ENCODE data around the gene DCTPP1. TPM values are rescaled to one million over a fixed set of nuclear protein-coding genes. Genes with fewer than 3 reads are reported as not detected.

The DCTPP1 gene
- total and polyA plus RNA-seq, 9 of the 15 experiments (the other 6 are each of a cell fraction or from before 2014, with no cell fraction given), result 45.0 to 132 (median 80.6) TPM

- TF ChIP-seq JUNB (CRISPR knock-in tag; conservative IDR thresholded peaks at IDR 0.05), result no peak
- TF ChIP-seq HDGF (IDR thresholded peaks at IDR 0.05), result no peak
- TF ChIP-seq ZNF57 (CRISPR knock-in tag; IDR thresholded peaks at IDR 0.05), result no peak
- no peak for TF ChIP-seq SRSF9 (IDR thresholded peaks at IDR 0.05; ENCODE audit: borderline replicate concordance, low read depth, low read length)
- TF ChIP-seq HNRNPLL (IDR thresholded peaks at IDR 0.05; ENCODE audit: low read depth, low read length, poor library complexity, severe bottlenecking), result peak; percentile 58
- TF ChIP-seq ZNF197 (CRISPR knock-in tag; IDR thresholded peaks at IDR 0.05; ENCODE audit: low read depth), result no peak
- TF ChIP-seq SMAD2 (IDR thresholded peaks at IDR 0.05; ENCODE audit: low read depth, low read length), result no peak
- no peak for TF ChIP-seq ID3 (CRISPR knock-in tag; IDR thresholded peaks at IDR 0.05)
- TF ChIP-seq ID3 (tag; IDR thresholded peaks at IDR 0.05), result no peak
- no peak for TF ChIP-seq ZFP1 (CRISPR knock-in tag; IDR thresholded peaks at IDR 0.05)
- no peak for TF ChIP-seq ZNF133 (CRISPR knock-in tag; IDR thresholded peaks at IDR 0.05)
- no peak for TF ChIP-seq RERE (CRISPR knock-in tag; IDR thresholded peaks at IDR 0.05; ENCODE audit: borderline replicate concordance)
- TF ChIP-seq ZNF316 (IDR thresholded peaks at IDR 0.05), result no peak
- TF ChIP-seq IRF9 (tag; IDR thresholded peaks at IDR 0.05), result no peak
- no peak for TF ChIP-seq RAD51 (IDR thresholded peaks at IDR 0.05; ENCODE audit: borderline replicate concordance, low read depth)
- TF ChIP-seq ATF7 (IDR thresholded peaks at IDR 0.05), result peak; percentile 94
- TF ChIP-seq MTA3 (IDR thresholded peaks at IDR 0.05; ENCODE audit: borderline replicate concordance), result no peak
- TF ChIP-seq RBM15 (IDR thresholded peaks at IDR 0.05; ENCODE audit: insufficient read depth, low read length), result no peak
- TF ChIP-seq RB1 (IDR thresholded peaks at IDR 0.05; ENCODE audit: low read depth), result peak; percentile 31; the same call in 1 of the 2 replicates
- no peak for TF ChIP-seq ILK (tag; IDR thresholded peaks at IDR 0.05; ENCODE audit: borderline replicate concordance, low read depth)
- no peak for TF ChIP-seq ZNF124 (CRISPR knock-in tag; IDR thresholded peaks at IDR 0.05)
- TF ChIP-seq ZNF232 (CRISPR knock-in tag; IDR thresholded peaks at IDR 0.05), result no peak
- no peak for TF ChIP-seq HNRNPK (IDR thresholded peaks at IDR 0.05; ENCODE audit: low read depth, low read length, poor library complexity, severe bottlenecking)
- TF ChIP-seq TAL1 (IDR thresholded peaks at IDR 0.05), result no peak
Observed at GRCh38 chr16:30429678-30430427, at the start of gene DCTPP1 (continued).

Measured in K562 (cell line).